Smooth muscle cell (in vitro differentiated cells): Measurements from ENCODE around the gene HTR3C. TPM values are rescaled to one million over a fixed set of nuclear protein-coding genes. Genes with fewer than 3 reads are reported as not detected.
"Not testable (repeated sequence)": the region's sequence is repeated elsewhere in the genome, so short reads cannot be mapped to it uniquely, and the experiment has no call there.

Source experiments
- DNase-seq: peaks from one replicate; lab custom pipeline; 2025; ENCODE audit not compliant: unreplicated experiment; lab: John Stamatoyannopoulos, UW
- H2AFZ ChIP-seq: fragments of 200-600 bp; sonication (generic); 2 replicates; pipeline ENCODE4 v1.6.0; 2016; ENCODE audit warnings: antibody characterized with exemption, low read depth, mild to moderate bottlenecking
- H3F3A ChIP-seq: fragments of 200-600 bp; sonication (generic); 2 replicates; pipeline ENCODE4 v1.6.0; 2017; ENCODE audit warnings: antibody characterized with exemption, low read depth
- H3K27ac ChIP-seq: fragments of 200-600 bp; sonication (generic); 2 replicates; pipeline ENCODE4 v1.5.1; 2016; ENCODE audit warnings: low read depth, mild to moderate bottlenecking
- H3K27me3 ChIP-seq: fragments of 200-600 bp; sonication (generic); 2 replicates; pipeline ENCODE4 v1.6.1; 2016; ENCODE audit warnings: low read depth, mild to moderate bottlenecking
- H3K36me3 ChIP-seq: fragments of 200-600 bp; sonication (generic); 2 replicates; pipeline ENCODE4 v1.5.1; 2016; ENCODE audit warnings: low read depth
- H3K4me1 ChIP-seq: fragments of 200-600 bp; sonication (generic); 2 replicates; pipeline ENCODE4 v1.5.1; 2016; ENCODE audit warnings: low read depth
- H3K4me2 ChIP-seq: fragments of 200-600 bp; sonication (generic); 2 replicates; pipeline ENCODE4 v1.6.0; 2016; ENCODE audit warnings: mild to moderate bottlenecking
- H3K4me3 ChIP-seq: fragments of 200-600 bp; sonication (generic); 2 replicates; pipeline ENCODE4 v1.5.1; 2016; ENCODE audit warnings: mild to moderate bottlenecking
- H3K79me2 ChIP-seq: fragments of 200-600 bp; sonication (generic); 2 replicates; pipeline ENCODE4 v1.6.0; 2016; ENCODE audit warnings: low read depth, mild to moderate bottlenecking
- H3K9ac ChIP-seq: fragments of 200-600 bp; sonication (generic); 2 replicates; pipeline ENCODE4 v1.6.0; 2016; ENCODE audit warnings: low read depth
- H3K9me3 ChIP-seq: fragments of 200-600 bp; sonication (generic); replicated peaks from 2 replicates; pipeline ENCODE4 v1.5.1; 2016; ENCODE audit warnings: low read depth
- H4K20me1 ChIP-seq: fragments of 200-600 bp; sonication (generic); 2 replicates; pipeline ENCODE4 v1.6.0; 2016; ENCODE audit warnings: low read depth
- WGBS: methylation state at CpG from one replicate; pipeline ENCODE4 v1.1.7; 2016; ENCODE audit warnings: low lambda C conversion rate; 5-methylcytosine and 5-hydroxymethylcytosine counted together
- polyA plus RNA-seq: library from polyadenylated mRNA; unstranded; fragments of >200 nt; fragmentation: Nextera tagmentation; extraction: Ambion mirVana; gene quantifications from 2 replicates; pipeline ENCODE4 v1.2.1, GENCODE V29; 2016
- total RNA-seq: library from RNA; depleted of rRNA; stranded (reverse); fragments of >200 nt; gene quantifications from 2 replicates; pipeline ENCODE4 v1.2.3, GENCODE V29; 2014
- TF ChIP-seq, protein P1 (sequence below): fragments of 200-600 bp; sonication (generic); IDR thresholded peaks from 2 replicates; pipeline ENCODE4 v1.5.1; 2017; ENCODE audit warnings: borderline replicate concordance, mild to moderate bottlenecking, antibody characterized with exemption; ENCODE audit not compliant: insufficient read depth, poor library complexity, severe bottlenecking

Gene HTR3C
- total and polyA plus RNA-seq, 2 experiments from 2014 or later: not detected

DNA sequence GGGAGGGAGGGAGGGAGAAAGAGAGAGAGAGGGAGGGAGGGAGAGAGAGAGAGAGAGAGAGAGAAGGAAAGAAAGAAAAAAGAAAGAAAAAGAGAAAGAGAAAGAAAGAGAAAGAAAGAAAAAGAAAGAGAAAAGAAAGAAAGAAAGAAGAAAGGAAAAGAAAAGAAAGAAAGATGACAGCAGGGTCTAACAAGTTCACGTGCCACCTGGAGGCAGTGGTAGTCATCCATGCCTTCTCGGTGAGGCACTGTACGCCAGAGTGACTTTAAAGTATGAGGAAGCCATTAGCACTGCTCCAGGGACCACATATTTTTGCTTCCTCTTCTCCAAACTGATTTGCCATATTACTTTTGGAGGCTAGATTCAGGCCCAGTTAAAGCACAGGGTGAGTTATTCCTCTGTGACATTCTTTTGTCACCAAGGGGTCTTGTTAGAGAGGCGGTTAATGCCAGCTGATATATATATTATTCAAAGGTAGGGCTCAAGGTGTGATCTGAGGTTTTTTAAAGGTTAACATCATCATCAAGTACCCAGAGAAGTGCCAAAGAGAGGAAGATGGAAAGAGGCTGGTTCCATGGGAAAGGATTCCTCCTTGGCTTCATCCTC, 21.6 kb upstream of the HTR3C start, which contains the start of gene HTR3D:
TSS of gene HTR3D (plus strand) at position 556 of the 606 bp plus-strand sequence. CDS start at position 556, 0 bp downstream.
- Histone ChIP-seq H4K20me1 (no peaks in the 10 kb centered on the region), H3F3A (no peaks in the 10 kb centered on the region), H3K4me2 (no peak within 1 kb of the TSS), H3K9me3 (no peaks in the 10 kb centered on the region), H3K4me3 (no peak within 1 kb of the TSS), H3K27me3 (peaks cover 8% of the 10 kb centered on the region), H3K9ac (no peak within 1 kb of the TSS), H3K36me3 (no peaks in the 10 kb centered on the region), H3K79me2 (no peaks in the 10 kb centered on the region), H3K27ac (no peak within 1 kb of the TSS), H2AFZ (no peak within 1 kb of the TSS), H3K4me1 (no peaks in the 10 kb centered on the region)
- no peak for DNase-seq
- WGBS: 79% methylated on average over 4 of the region's 4 CpGs
- TF ChIP-seq, protein P1, sequence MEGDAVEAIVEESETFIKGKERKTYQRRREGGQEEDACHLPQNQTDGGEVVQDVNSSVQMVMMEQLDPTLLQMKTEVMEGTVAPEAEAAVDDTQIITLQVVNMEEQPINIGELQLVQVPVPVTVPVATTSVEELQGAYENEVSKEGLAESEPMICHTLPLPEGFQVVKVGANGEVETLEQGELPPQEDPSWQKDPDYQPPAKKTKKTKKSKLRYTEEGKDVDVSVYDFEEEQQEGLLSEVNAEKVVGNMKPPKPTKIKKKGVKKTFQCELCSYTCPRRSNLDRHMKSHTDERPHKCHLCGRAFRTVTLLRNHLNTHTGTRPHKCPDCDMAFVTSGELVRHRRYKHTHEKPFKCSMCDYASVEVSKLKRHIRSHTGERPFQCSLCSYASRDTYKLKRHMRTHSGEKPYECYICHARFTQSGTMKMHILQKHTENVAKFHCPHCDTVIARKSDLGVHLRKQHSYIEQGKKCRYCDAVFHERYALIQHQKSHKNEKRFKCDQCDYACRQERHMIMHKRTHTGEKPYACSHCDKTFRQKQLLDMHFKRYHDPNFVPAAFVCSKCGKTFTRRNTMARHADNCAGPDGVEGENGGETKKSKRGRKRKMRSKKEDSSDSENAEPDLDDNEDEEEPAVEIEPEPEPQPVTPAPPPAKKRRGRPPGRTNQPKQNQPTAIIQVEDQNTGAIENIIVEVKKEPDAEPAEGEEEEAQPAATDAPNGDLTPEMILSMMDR: no peak

DNA sequence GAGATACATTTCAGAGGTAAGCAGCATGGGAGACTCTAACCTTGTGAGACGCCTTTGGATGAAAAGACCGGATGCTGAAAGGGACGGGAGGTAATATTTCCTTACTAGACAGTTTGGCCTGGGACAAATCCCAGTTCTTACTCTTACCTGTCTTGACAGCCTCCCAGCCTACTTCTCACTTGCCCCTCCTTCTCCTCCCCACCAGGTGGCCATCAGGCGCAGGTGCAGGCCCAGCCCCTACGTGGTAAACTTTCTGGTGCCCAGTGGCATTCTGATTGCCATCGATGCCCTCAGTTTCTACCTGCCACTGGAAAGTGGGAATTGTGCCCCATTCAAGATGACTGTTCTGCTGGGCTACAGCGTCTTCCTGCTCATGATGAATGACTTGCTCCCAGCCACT, 15.0 kb upstream of the HTR3C start:
- no peak overlapping the region for H2AFZ ChIP-seq
- no peaks in the 10 kb centered on the region for H3K9me3 ChIP-seq
- H4K20me1 ChIP-seq: no peaks in the 10 kb centered on the region
- no peak for DNase-seq
- H3K27me3 ChIP-seq: peaks cover 13% of the 10 kb centered on the region
- H3K4me1 ChIP-seq: no peaks in the 10 kb centered on the region
- H3K9ac ChIP-seq: no peak overlapping the region
- no peak overlapping the region for H3K4me2 ChIP-seq
- H3K27ac ChIP-seq: no peak overlapping the region
- TF ChIP-seq, protein P1: no peak
- H3K4me3 ChIP-seq: no peak overlapping the region
- H3K36me3 ChIP-seq: no peaks in the 10 kb centered on the region
- no peaks in the 10 kb centered on the region for H3F3A ChIP-seq
- H3K79me2 ChIP-seq: no peaks in the 10 kb centered on the region
- 73% methylated on average over 7 of the region's 7 CpGs for WGBS

DNA sequence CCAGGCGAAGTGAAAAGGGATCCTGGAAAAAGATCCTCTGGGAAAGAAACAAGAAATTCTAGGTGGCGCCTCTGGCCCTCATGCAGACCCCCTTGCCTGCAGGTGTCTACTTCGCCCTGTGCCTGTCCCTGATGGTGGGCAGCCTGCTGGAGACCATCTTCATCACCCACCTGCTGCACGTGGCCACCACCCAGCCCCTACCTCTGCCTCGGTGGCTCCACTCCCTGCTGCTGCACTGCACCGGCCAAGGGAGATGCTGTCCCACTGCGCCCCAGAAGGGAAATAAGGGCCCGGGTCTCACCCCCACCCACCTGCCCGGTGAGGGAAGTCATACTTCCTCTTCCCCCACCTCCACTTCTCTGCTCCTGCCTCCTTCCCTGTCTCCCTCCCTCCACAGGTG, 14.5 kb upstream of the HTR3C start:
- not testable (repeated sequence) for H4K20me1 ChIP-seq, H3K36me3 ChIP-seq

DNA sequence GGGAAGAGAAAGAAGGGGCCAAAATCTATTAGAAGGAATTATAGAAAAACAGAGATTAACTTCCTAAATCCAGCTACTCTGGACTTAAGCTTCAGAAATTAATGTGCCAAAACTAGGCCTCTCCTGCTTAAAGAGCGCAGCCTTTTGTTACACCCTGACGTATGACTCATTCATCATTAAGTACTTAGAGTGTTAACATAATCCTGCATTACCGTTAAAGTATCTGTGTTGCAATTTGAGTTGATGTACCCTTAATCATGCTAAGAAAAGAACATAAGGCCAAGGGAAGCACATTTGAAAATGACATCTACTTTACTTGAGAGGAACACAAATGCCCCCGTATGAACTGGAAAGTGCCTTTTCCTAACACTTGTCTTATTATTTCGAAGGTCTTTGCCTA, 13.4 kb upstream of the HTR3C start:
- H3K9me3 ChIP-seq: no peaks in the 10 kb centered on the region
- H3K4me1 ChIP-seq: no peaks in the 10 kb centered on the region
- H3K4me2 ChIP-seq: no peak overlapping the region
- H3K27ac ChIP-seq: no peak overlapping the region
- H3K9ac ChIP-seq: no peak overlapping the region
- peaks cover 9% of the 10 kb centered on the region for H3K27me3 ChIP-seq
- no peaks in the 10 kb centered on the region for H3K36me3 ChIP-seq
- DNase-seq: no peak
- H3F3A ChIP-seq: no peaks in the 10 kb centered on the region
- H4K20me1 ChIP-seq: no peaks in the 10 kb centered on the region
- 47% methylated on average over 5 of the region's 5 CpGs for WGBS
- no peaks in the 10 kb centered on the region for H3K79me2 ChIP-seq
- H3K4me3 ChIP-seq: no peak overlapping the region
- TF ChIP-seq, protein P1: no peak
- H2AFZ ChIP-seq: no peak overlapping the region

More for the DNA sequence above, 14.5 kb upstream of the HTR3C start:
- H2AFZ ChIP-seq, H3K9me3 ChIP-seq, H3K4me1 ChIP-seq, H3K27ac ChIP-seq, H3K4me2 ChIP-seq, H3K9ac ChIP-seq, H3K79me2 ChIP-seq, H3K4me3 ChIP-seq, DNase-seq, H3F3A ChIP-seq: not testable (repeated sequence)
- WGBS: 86% methylated on average over 8 of the region's 9 CpGs
- H3K27me3 ChIP-seq: peaks cover 13% of the 10 kb centered on the region
